Measurements from ENCODE around the gene MSH5. TPM values are rescaled to one million over a fixed set of nuclear protein-coding genes. Genes with fewer than 3 reads are reported as not detected.
A peak's percentile ranks its signal among the peaks of the same experiment; 100 is the strongest.

The MSH5 gene
- total RNA-seq, 1 experiment from 2014 or later: 43.1 TPM

DNA sequence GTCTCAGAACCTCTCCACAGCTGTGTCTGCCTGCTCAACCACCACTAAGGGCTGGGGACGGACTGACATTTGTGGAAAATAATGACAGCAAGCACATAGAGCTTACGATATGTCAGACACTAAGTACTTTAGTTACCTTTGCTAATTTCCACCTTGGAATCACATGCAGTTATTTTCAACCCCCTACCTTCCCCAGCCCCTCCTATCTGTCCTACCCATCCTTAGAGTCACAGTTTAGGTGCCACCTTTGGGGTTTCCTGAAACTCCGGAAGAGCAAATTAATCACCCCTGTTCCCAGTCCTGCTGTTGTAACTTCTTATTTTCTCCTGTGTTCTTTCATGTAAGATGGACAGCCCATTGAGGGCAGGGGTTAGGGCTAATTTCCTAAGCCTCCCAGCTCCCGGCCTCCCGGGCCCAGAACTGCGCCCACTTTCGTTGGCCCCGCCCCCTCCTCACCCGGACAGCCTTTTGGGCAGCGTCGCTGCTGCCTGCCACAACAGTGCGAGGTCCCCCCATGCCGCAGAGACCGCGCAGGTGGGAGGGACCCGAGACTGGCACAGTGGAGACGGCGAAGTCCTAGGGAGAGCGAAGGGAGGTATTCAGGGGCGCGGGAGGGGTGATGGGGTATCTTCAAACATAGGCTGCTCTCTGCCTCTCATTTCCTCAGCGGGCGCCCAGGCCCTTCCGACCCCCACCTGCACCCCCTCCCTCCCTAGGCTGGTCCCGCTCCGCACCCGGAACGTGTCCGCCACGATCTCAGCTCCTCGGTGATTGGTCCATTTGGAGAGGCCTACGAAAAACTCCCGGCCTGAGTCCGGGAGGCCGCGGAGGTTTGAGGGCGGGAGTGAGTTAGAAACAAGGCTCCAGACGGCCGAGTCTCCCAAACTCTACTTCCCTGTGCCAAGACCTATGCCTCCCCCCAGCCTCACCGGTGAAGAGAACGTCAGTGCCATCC lies 11.8 kb upstream of the MSH5 start (continued):
- TF ChIP-seq TCF7 (CRISPR knock-in tag; IDR thresholded peaks at IDR 0.05; ENCODE audit: low read depth): no peak
- TF ChIP-seq, protein P1, sequence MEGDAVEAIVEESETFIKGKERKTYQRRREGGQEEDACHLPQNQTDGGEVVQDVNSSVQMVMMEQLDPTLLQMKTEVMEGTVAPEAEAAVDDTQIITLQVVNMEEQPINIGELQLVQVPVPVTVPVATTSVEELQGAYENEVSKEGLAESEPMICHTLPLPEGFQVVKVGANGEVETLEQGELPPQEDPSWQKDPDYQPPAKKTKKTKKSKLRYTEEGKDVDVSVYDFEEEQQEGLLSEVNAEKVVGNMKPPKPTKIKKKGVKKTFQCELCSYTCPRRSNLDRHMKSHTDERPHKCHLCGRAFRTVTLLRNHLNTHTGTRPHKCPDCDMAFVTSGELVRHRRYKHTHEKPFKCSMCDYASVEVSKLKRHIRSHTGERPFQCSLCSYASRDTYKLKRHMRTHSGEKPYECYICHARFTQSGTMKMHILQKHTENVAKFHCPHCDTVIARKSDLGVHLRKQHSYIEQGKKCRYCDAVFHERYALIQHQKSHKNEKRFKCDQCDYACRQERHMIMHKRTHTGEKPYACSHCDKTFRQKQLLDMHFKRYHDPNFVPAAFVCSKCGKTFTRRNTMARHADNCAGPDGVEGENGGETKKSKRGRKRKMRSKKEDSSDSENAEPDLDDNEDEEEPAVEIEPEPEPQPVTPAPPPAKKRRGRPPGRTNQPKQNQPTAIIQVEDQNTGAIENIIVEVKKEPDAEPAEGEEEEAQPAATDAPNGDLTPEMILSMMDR (IDR thresholded peaks at IDR 0.05): no peak
- no peak for TF ChIP-seq ZNF138 (CRISPR knock-in tag; conservative IDR thresholded peaks at IDR 0.05)
- TF ChIP-seq, protein P2, sequence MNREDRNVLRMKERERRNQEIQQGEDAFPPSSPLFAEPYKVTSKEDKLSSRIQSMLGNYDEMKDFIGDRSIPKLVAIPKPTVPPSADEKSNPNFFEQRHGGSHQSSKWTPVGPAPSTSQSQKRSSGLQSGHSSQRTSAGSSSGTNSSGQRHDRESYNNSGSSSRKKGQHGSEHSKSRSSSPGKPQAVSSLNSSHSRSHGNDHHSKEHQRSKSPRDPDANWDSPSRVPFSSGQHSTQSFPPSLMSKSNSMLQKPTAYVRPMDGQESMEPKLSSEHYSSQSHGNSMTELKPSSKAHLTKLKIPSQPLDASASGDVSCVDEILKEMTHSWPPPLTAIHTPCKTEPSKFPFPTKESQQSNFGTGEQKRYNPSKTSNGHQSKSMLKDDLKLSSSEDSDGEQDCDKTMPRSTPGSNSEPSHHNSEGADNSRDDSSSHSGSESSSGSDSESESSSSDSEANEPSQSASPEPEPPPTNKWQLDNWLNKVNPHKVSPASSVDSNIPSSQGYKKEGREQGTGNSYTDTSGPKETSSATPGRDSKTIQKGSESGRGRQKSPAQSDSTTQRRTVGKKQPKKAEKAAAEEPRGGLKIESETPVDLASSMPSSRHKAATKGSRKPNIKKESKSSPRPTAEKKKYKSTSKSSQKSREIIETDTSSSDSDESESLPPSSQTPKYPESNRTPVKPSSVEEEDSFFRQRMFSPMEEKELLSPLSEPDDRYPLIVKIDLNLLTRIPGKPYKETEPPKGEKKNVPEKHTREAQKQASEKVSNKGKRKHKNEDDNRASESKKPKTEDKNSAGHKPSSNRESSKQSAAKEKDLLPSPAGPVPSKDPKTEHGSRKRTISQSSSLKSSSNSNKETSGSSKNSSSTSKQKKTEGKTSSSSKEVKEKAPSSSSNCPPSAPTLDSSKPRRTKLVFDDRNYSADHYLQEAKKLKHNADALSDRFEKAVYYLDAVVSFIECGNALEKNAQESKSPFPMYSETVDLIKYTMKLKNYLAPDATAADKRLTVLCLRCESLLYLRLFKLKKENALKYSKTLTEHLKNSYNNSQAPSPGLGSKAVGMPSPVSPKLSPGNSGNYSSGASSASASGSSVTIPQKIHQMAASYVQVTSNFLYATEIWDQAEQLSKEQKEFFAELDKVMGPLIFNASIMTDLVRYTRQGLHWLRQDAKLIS (CRISPR knock-in tag; IDR thresholded peaks at IDR 0.05; ENCODE audit: borderline replicate concordance): no peak
- TF ChIP-seq MYBL2 (CRISPR knock-in tag; IDR thresholded peaks at IDR 0.05): no peak

DNA sequence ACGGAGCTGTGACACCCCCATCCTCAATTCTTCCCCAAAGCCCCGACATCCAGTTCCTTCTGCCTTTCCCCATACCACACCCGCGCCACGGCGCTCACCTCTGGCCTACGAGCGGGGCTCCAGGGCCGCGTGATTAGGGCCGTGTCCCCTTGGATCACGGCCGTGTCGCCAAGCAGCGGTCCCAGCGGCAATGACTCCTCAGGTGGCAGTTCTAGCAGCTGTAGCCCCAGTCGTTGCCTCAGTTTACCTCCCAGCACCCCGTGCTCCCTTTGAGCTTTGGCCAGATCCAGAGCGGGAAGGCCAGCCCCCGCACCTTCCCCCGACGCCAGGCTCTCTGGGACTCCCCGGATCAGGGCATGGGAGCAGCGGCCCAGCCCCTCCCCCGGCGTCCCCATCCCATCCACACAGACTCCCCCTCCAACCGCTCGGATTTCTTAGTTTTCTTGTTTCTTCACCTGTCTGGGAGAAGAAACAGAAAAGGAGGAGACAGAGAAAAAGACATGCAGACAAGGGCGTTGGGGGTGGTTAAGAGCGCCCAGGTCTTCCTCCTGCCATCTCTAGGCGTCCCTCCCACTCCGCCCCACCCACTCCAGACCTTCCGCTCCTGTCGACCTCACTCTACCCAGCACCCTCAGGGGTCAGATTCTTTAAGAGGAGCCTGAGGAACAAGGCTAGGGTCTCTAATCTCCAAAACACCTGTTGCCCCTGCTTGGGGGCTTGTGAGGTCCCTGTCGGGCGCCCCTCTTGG lies 10.9 kb upstream of the MSH5 start, which contains the start of gene DDAH2:
Gene DDAH2, minus strand, starts transcription at position 533 of the 748 bp plus-strand sequence. Its CDS starts 138 bp downstream, at position 395.
- Mint-ChIP-seq H3K36me3 (peaks cover 36% of the 10 kb centered on the region), H3K9me3 (no peaks in the 10 kb centered on the region), H3K27ac (peak within 1 kb of the TSS; percentile 99), H3K4me1 (peaks cover 16% of the 10 kb centered on the region), H3K4me3 (peak within 1 kb of the TSS; percentile 93), H3K27me3 (ENCODE audit: low read depth) (no peaks in the 10 kb centered on the region)
- POLR2A ChIA-PET: interaction anchor here (0.6 to 3.6 kb wide), 11 partner anchors 11 to 187 kb away, joined by 3 to 32 read pairs (median 6); partner anchors contain the start of genes BAG6, C6orf47, DDX39B and GPANK1
- ATAC-seq (no peak), DNase-seq (ENCODE audit: low spot score) (no peak)
- TF ChIP-seq, protein P1 (IDR thresholded peaks at IDR 0.05): 0 out of 2 replicates have a peak, but pooled peaks have one; percentile 21
- no peak for TF ChIP-seq NR3C1 (CRISPR knock-in tag; conservative IDR thresholded peaks at IDR 0.05; ENCODE audit: low read depth)
- CTCF ChIA-PET: interaction anchor here (0.7 to 4.0 kb wide), 36 partner anchors 8 to 319 kb away, joined by 3 to 66 read pairs (median 6); partner anchors contain the start of genes ABHD16A, C6orf47, DDX39B and GPANK1

DNA sequence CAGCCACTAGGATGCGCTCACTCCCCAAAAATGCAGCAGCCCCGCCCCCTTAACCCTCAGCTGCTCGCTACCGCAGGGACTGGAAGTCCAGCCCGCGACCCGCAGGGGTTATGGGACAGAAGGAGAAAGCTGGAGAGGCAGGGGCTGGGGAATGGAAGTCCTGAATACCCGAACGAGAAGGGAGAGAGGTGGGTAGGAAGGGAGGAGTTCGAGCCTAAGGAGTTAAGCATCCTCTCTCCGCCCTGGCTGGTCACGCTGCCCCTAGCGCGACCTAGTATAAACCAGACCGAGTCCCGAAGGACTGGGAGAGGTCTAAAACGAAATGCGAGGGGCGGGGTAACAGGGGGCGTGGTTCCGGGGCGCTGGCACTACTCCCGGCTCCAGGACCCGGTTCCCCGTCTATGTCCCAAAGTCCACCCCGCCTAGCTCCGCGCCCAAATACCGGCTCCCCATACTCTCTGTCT lies 10.3 kb upstream of the MSH5 start:
- Mint-ChIP-seq H3K36me3 (peaks cover 37% of the 10 kb centered on the region), H3K4me3 (peak overlapping the region; percentile 93), H3K9me3 (no peaks in the 10 kb centered on the region), H3K4me1 (peaks cover 21% of the 10 kb centered on the region), H3K27me3 (ENCODE audit: low read depth) (no peaks in the 10 kb centered on the region), H3K27ac (peak overlapping the region; percentile 99)
- ATAC-seq (peak; percentile 78), DNase-seq (ENCODE audit: low spot score) (peak; percentile 95)
- 0 out of 2 replicates have a peak, but pooled peaks have one; percentile 37 for TF ChIP-seq OVOL2 (CRISPR knock-in tag; IDR thresholded peaks at IDR 0.05; ENCODE audit: borderline replicate concordance)
- TF ChIP-seq, protein P3, sequence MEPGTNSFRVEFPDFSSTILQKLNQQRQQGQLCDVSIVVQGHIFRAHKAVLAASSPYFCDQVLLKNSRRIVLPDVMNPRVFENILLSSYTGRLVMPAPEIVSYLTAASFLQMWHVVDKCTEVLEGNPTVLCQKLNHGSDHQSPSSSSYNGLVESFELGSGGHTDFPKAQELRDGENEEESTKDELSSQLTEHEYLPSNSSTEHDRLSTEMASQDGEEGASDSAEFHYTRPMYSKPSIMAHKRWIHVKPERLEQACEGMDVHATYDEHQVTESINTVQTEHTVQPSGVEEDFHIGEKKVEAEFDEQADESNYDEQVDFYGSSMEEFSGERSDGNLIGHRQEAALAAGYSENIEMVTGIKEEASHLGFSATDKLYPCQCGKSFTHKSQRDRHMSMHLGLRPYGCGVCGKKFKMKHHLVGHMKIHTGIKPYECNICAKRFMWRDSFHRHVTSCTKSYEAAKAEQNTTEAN (CRISPR knock-in tag; IDR thresholded peaks at IDR 0.05): no peak
- TF ChIP-seq ZNF263 (CRISPR knock-in tag; IDR thresholded peaks at IDR 0.05; ENCODE audit: low read depth): no peak
- TF ChIP-seq, protein P4, sequence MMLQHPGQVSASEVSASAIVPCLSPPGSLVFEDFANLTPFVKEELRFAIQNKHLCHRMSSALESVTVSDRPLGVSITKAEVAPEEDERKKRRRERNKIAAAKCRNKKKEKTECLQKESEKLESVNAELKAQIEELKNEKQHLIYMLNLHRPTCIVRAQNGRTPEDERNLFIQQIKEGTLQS (CRISPR knock-in tag; conservative IDR thresholded peaks at IDR 0.05): no peak
- TF ChIP-seq NFATC4 (CRISPR knock-in tag; IDR thresholded peaks at IDR 0.05): 0 out of 2 replicates have a peak, but pooled peaks have one; percentile 59
- TF ChIP-seq SP1 (CRISPR knock-in tag; conservative IDR thresholded peaks at IDR 0.05): peak; percentile 87
- TF ChIP-seq KAT7 (CRISPR knock-in tag; IDR thresholded peaks at IDR 0.05; ENCODE audit: borderline replicate concordance): peak; percentile 88; the same call in 1 of the 2 replicates
- ChIA-PET CTCF (interaction anchor here (0.6 to 4.0 kb wide), 41 partner anchors 8 to 318 kb away, joined by 3 to 66 read pairs (median 5); partner anchors contain the start of genes ABHD16A, BAG6, C6orf47 and DDX39B), POLR2A (interaction anchor here (0.6 to 3.6 kb wide), 14 partner anchors 10 to 188 kb away, joined by 3 to 32 read pairs (median 6); partner anchors contain the start of genes BAG6, C6orf47, DDX39B and GPANK1)

Measured in WTC11 (cell line).